ENCODE measurements around the gene FOXA2. TPM values are rescaled to one million over a fixed set of nuclear protein-coding genes. Genes with fewer than 3 reads are reported as not detected.

Gene FOXA2
- total and polyA plus RNA-seq, 2 donors (not counting 3 experiments of a cell fraction or from before 2014, with no cell fraction given): not detected

DNA sequence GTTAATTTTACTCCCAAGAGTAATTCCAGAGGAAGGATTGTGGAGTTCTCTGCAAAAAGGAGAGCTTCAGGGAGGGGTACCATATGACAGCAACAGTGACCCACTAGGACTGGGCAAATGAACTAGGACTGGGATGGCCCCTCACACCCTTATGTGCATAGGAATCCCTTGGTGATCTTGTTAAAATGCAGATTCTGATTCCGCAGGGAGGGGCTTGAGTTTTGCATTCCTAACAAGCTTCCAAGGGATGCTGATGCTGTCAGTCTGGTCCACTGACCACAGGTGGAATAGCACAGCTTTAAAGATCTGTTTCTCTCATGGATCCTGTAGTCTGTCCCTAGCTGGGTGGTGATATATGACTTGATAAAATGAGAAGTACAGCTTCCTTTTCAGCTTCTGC lies 6.3 kb upstream of the FOXA2 start:
- no peaks in the 10 kb centered on the region for H3K4me1 ChIP-seq (ENCODE audit: control insufficient read depth, extremely low read depth, insufficient read depth, low read length)
- POLR2A ChIA-PET: no interaction called here
- H3K9me3 ChIP-seq (replicated peaks; ENCODE audit: control insufficient read depth, insufficient read depth, low read length): no peaks in the 10 kb centered on the region
- no peak overlapping the region for H3K4me2 ChIP-seq (ENCODE audit: insufficient read depth, low read length)
- dilution Hi-C loops (cut with MboI; ENCODE audit: extremely low pct_ligation_motif_present, low sequenced_read_pairs): no loop called here
- CTCF ChIA-PET: interaction anchor here (1.2 to 2.2 kb wide), 2 partner anchors 138 to 255 kb away, joined by 5 read pairs; no protein-coding TSS in a partner anchor
- no peak overlapping the region for H3K4me3 ChIP-seq (replicated peaks in 1 of 3; ENCODE audit: insufficient read depth in 1 of 3, low read depth in 1 of 3, low read length in 3 of 3)
- no peak overlapping the region for H3K27ac ChIP-seq (ENCODE audit: insufficient read depth, low read depth, low read length)
- peaks cover 42 to 67% of the 10 kb centered on the region in 2 experiments for H3K27me3 ChIP-seq (ENCODE audit: control insufficient read depth in 2 of 2, insufficient read depth in 2 of 2, low read length in 2 of 2)
- TF ChIP-seq JUN (IDR thresholded peaks at IDR 0.05; ENCODE audit: borderline replicate concordance, insufficient read depth, insufficient read length, low read depth): no peak
- intact Hi-C loops (cut with micrococcal nuclease): no loop called here
- H4K20me1 ChIP-seq (replicated peaks; ENCODE audit: control insufficient read depth, extremely low read depth, insufficient read depth, low read length): no peaks in the 10 kb centered on the region
- H3K79me2 ChIP-seq (ENCODE audit: control insufficient read depth, insufficient read depth, low read length): no peaks in the 10 kb centered on the region
- H3K36me3 ChIP-seq (ENCODE audit: control insufficient read depth in 2 of 2, extremely low read depth in 1 of 2, insufficient read depth in 2 of 2, low read length in 2 of 2): no peaks in the 10 kb centered on the region
- DNase-seq (ENCODE audit: low read depth, low spot score) (no peak), FAIRE-seq (no peak)
- H2AFZ ChIP-seq (ENCODE audit: low read depth, low read length): no peak overlapping the region
- no peaks in the 10 kb centered on the region for H3K9me1 ChIP-seq (replicated peaks; ENCODE audit: control insufficient read depth, extremely low read depth, insufficient read depth, low read length)
- no peak overlapping the region for H3K9ac ChIP-seq (replicated peaks; ENCODE audit: extremely low read depth, insufficient read depth, low read length)
- no TSS peak for BruUV-seq (replicated peaks)

DNA sequence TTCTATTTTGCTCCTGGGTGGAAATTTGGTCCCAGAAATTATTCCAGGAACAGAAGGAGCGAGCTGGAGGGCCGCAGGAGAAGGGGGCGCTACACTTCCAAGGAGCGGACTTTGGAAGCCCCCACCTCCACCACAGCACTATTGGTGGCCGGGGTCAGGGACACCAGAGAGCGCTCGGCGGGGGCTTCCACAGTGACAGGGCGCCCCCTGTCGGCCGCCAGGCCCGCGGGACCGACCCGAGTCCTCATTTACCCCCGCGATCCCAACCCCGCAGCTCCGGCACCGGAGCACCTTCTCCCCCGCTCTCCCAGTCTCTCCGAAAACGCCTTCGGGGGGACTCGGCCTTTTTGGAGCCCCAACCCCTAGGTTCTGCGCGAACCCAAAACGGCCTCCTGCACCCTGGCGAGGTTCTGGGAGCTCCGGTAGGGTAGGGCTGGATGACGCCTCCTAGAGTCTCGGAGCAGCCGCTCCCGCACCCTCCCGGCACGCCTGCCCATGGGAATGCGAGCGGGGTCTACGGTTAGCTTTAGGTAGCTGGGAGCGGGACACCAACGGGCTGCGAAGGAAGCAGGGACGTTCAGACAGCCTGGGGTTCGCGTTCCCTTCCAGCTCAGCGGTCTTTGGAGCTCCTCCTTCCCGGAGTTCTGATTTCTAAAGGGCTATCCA lies 2.4 kb upstream of the FOXA2 start:
- Histone ChIP-seq H3K27me3 (ENCODE audit: control insufficient read depth in 2 of 2, insufficient read depth in 2 of 2, low read length in 2 of 2) (peaks cover 68 to 90% of the 10 kb centered on the region in 2 experiments), H3K4me2 (ENCODE audit: insufficient read depth, low read length) (no peak overlapping the region), H3K4me3 (replicated peaks in 1 of 3; ENCODE audit: insufficient read depth in 1 of 3, low read depth in 1 of 3, low read length in 3 of 3) (no peak overlapping the region), H3K79me2 (ENCODE audit: control insufficient read depth, insufficient read depth, low read length) (no peaks in the 10 kb centered on the region), H3K4me1 (ENCODE audit: control insufficient read depth, extremely low read depth, insufficient read depth, low read length) (no peaks in the 10 kb centered on the region), H4K20me1 (replicated peaks; ENCODE audit: control insufficient read depth, extremely low read depth, insufficient read depth, low read length) (no peaks in the 10 kb centered on the region), H3K9ac (replicated peaks; ENCODE audit: extremely low read depth, insufficient read depth, low read length) (no peak overlapping the region), H3K9me3 (replicated peaks; ENCODE audit: control insufficient read depth, insufficient read depth, low read length) (no peaks in the 10 kb centered on the region), H3K27ac (ENCODE audit: insufficient read depth, low read depth, low read length) (no peak overlapping the region), H3K9me1 (replicated peaks; ENCODE audit: control insufficient read depth, extremely low read depth, insufficient read depth, low read length) (no peaks in the 10 kb centered on the region), H2AFZ (ENCODE audit: low read depth, low read length) (no peak overlapping the region), H3K36me3 (ENCODE audit: control insufficient read depth in 2 of 2, extremely low read depth in 1 of 2, insufficient read depth in 2 of 2, low read length in 2 of 2) (no peaks in the 10 kb centered on the region)
- TF ChIP-seq, protein P1, sequence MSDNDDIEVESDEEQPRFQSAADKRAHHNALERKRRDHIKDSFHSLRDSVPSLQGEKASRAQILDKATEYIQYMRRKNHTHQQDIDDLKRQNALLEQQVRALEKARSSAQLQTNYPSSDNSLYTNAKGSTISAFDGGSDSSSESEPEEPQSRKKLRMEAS (IDR thresholded peaks at IDR 0.05; ENCODE audit: insufficient read depth, insufficient read length): no peak
- TF ChIP-seq MYC (IDR thresholded peaks at IDR 0.05; ENCODE audit: low read depth, low read length): no peak
- TF ChIP-seq FOS (IDR thresholded peaks at IDR 0.05; ENCODE audit: borderline replicate concordance, insufficient read depth, low read length): no peak
- TF ChIP-seq EZH2 (IDR thresholded peaks at IDR 0.05; ENCODE audit: borderline replicate concordance, low read depth, low read length, severe bottlenecking): no peak
- TF ChIP-seq GATA2 (IDR thresholded peaks at IDR 0.05; ENCODE audit: insufficient read depth, insufficient read length, low read depth, low read length): no peak
- no peak for TF ChIP-seq POLR2A (IDR thresholded peaks at IDR 0.05; ENCODE audit: low read depth, low read length)
- TF ChIP-seq, protein P2, sequence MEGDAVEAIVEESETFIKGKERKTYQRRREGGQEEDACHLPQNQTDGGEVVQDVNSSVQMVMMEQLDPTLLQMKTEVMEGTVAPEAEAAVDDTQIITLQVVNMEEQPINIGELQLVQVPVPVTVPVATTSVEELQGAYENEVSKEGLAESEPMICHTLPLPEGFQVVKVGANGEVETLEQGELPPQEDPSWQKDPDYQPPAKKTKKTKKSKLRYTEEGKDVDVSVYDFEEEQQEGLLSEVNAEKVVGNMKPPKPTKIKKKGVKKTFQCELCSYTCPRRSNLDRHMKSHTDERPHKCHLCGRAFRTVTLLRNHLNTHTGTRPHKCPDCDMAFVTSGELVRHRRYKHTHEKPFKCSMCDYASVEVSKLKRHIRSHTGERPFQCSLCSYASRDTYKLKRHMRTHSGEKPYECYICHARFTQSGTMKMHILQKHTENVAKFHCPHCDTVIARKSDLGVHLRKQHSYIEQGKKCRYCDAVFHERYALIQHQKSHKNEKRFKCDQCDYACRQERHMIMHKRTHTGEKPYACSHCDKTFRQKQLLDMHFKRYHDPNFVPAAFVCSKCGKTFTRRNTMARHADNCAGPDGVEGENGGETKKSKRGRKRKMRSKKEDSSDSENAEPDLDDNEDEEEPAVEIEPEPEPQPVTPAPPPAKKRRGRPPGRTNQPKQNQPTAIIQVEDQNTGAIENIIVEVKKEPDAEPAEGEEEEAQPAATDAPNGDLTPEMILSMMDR (IDR thresholded peaks at IDR 0.05; ENCODE audit: extremely low read depth in 1 of 2, insufficient read depth in 1 of 2, low read depth in 1 of 2, low read length in 2 of 2): peak; percentile 51 to 80
- dilution Hi-C loops (cut with MboI; ENCODE audit: extremely low pct_ligation_motif_present, low sequenced_read_pairs) (no loop called here), intact Hi-C loops (cut with micrococcal nuclease) (loop anchor here (1.0 to 5.0 kb wide), 6 partner anchors 74 to 252 kb away; no protein-coding TSS in a partner anchor)
- ChIA-PET CTCF (interaction anchor here (0.7 to 3.0 kb wide), 24 partner anchors 9 to 867 kb away, joined by 3 to 75 read pairs (median 4); no protein-coding TSS in a partner anchor), POLR2A (no interaction called here)
- FAIRE-seq: no peak
- BruUV-seq (replicated peaks): no TSS peak
- DNase-seq (ENCODE audit: low read depth, low spot score): no peak
